Stimulated activated CD4-positive, alpha-beta T cell treated with anti-CD3 and anti-CD28 coated beads, Interleukin-1b, Interleukin-23, amount 100 ng/mL, for 1 hour (primary cell): ENCODE measurements around the gene FHIT.
"Not testable (repeated sequence)": the region's sequence is repeated elsewhere in the genome, so short reads cannot be mapped to it uniquely, and the experiment has no call there.

Experiments
- DNase-seq, 2 donors: peaks; one replicate each; pipeline ENCODE4 v3.0.0-alpha.2; 2020; ENCODE audit warnings: low read depth in 2 of 2

The FHIT gene

DNA sequence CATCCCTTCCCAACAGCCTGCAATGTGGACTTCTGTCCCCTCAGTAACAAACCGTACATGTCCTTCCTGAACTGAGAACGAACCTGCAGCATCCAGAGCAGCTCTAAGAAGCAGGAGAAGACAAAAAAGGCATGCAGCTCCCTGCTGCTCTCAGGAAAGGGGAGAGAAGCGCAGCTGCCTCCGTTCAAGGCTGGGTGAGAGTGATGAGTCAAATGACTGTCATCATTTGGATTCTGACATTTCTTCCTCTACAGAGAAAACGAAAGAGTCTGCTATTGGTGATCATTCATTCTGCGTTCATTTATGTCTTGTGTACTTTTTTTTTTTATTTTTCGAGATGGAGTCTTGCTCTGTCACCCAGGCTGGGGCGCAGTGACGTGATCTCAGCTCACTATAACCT is 677.8 kb downstream of the FHIT start:
- DNase-seq, result no peak

DNA sequence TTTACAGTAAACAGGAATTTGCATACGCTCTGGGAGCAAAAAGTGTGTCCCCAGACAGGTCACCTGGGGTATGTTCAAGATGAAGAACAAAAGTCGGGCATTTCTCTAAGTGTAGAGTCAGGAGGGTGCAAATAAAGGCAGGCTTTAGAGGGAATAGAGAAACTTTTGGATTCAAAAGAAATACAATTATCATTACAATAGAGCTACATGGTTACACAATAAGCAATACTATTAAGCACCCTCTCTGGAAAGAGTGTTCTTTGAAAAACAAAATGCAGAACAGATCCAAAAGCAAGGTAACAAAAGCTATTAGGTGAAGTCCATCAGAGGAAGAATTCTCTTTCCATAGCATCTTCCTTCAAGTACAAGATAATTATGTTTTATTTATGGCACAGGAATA is 679.7 kb downstream of the FHIT start:
- DNase-seq, result no peak

DNA sequence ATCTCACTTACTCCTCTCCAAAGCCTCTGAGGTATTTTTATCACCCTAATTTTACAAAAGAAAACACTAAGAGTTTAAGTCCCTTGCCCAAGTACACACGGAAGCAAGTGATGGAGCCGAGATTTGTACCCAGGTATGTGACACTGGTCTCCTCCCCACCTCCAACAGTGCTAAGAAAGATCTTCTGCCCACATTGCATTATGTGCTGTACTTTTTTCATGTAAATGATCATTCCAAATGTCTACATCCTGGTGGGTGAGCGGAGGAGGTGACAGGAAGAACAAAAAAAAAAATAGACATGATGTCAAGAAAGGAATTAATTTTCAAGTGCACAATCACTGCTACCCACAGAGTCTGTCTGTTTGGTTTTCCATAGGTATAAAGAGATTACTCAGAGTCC is 694.1 kb downstream of the FHIT start:
- DNase-seq, result no peak

DNA sequence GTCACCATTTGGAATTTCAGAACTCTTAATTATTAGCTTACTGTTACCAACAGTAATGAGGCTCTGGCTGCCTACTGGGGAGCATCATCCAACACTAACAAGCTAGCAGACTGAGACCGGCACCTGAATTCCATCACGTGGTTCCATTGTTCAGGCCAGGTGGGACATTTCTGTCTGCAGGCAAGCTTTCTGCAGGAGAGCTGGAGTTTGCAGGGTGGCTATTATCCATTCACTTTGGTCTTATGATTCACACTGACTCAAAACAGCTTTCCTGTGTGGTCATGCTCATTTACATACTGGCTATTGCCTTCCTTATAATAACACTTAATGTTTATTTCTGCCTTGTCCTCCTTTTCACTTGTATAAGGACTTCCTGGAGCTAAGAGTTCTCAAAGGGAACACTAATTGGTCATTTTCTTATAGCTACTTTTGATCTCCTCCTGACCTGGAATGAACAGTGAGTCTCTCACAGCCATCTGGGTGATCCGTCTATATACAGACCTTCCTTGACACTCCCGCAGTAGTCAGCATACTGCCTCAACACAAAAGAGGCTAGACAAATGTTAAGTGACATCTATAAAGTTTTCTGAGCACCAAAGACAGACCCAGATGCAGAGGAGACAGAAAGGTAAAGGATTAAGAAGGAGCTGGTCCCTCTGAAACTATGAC is 695.4 kb downstream of the FHIT start:
- DNase-seq, result no peak

DNA sequence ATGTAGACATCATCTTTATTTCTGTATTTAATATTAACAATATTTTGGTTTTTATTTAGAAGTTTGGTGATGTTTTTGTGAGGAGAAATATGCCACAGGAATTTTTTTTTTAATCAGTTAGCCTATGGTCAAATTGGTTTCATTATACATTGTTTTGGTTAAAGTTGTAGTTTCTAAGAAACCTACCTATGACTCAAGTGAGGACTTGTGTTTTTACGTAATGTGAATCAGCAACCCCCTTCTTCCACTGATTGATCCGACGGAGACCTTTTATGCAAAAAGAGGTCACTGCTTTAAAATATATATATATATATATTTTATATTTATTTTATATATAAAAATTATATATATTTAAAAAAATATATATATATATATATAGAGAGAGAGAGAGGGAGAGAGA is 698.1 kb downstream of the FHIT start:
- DNase-seq, result no peak

DNA sequence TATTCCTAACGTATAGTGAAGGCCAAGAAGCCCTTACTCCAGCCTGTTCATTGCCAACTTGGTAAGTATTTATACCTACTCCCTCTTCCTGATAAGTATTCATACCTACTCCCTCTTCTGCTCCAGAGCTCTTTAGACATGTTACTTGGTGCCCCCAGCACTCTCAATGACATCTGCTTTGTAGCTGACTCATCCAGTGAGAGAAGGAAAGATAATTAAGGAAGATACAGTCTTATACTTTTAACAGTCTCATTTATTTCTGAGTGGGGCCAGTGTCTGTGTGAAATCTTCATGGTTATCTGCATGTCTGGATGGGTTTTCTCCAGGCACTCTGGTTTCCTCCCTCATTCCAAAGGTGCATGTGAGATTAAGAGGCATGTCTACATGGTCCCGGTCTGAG is 698.7 kb downstream of the FHIT start:
- DNase-seq, result no peak

DNA sequence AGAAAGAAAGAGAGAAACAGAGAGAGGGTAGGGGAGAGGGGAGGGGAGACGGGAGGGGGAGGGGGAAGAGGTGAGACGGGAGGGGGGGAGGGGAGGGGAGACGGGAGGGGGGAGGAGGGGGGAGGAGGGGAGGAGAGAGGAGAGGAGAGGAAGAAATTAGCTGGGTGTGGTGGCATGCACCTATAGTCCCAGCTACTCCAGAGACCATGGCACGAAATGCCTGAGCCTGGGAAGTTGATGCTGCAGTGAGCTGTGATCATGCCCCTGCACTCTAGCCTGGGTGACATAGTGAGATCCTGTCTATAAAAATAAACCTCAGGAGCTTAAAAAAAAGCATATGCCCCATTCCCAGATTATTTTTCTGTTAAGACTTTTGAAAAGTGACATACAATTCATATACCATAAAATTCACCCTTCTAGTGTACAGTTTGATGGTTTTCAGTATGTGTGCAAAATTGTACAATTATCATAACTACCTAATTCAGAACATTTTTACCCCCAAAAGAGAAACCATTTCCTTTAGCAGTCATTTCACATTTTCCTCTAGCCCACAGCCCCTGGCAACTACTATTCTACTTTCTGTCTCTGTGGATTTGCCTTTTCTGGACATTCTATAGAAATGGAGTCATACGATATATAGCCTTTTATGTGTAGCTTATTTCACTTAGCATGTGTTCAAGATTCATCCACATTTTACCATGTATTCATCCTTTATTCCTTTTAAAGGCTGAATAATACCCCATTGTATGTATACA is 699.6 kb downstream of the FHIT start:
- no peak for DNase-seq

DNA sequence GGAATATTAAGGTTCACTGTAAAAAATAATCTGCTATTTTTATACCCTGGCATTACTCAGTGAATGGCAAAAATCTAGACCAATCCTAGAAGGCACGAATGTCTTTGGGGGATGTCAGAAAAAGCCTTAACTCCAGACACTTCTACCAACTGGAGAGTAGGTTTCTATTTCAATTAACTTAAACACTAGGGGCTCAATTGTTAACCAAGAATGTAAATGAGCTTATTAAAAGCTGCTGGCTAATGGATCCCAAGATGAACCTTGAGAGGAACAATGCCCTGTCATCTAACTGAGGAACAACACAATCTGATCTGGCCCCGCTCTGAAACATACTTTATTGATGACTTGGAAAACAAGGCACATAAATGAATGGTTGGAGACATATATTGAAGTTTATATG is 701.4 kb downstream of the FHIT start:
- DNase-seq, result no peak

DNA sequence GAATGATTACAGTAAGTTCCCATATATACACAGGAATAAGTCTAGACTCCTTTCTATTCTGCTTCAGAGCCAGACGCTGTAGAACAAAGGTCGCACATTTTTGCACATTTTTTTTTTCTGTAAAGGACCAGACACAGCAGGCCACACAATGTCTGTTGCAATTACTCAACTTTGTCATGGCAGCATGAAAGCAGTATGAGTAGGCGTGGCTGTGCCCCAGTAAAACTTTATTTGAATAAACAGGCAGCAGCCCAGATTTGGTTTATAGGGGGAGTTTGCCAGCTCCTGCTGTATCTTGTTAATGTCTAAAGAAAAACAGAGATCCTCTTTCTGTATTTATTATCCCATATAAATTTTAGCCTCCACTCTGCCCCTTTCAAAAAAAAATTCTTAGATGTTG is 708.3 kb downstream of the FHIT start:
- DNase-seq, result no peak

DNA sequence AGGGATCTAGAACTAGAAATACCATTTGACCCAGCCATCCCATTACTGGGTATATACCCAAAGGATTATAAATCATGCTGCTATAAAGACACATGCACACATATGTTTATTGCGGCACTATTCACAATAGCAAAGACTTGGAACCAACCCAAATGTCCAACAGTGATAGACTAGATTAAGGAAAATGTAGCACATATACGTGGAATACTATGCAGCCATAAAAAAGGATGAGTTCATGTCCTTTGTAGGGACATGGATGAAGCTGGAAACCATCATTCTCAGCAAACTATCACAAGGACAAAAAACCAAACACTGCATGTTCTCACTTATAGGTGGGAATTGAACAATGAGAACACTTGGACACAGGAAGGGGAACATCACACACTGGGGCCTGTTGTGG is 711.9 kb downstream of the FHIT start:
- not testable (repeated sequence) for DNase-seq

DNA sequence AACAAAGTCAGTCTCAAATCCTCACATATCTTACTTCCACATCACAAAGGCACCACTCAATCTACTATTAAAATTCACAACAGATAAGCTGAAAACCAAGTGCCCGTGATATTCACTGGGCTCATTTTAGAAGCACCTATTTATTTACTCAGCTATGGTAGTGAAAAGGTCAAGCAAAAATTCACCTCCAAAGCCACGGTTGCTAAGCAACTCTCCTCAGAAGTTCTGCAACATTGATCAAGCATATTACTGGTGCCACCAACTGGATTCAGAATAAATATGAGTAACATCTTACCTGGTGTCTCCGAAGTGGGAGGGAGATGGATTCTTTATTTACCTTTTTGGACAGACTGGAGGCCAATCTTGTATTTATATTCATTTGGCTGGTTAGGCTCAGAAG is 714.8 kb downstream of the FHIT start:
- DNase-seq, result no peak

DNA sequence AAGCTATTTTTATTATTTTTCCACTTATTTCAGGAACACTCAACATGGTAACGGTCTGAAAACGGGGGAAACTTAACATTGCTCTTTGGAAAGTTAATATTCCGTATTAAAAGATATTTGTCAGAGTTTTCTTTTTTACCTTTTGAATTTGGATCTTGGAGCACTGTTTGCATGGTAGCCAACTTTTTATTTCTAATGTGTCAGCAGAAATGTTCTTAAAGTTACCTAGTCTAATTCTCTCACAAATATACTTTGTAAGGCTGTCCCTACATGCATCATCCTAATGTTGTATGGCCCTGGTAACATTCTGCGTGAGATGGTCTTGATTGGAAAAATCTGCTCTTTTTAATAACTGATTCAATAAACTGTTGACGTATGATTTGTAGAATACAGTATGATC is 719.5 kb downstream of the FHIT start:
- DNase-seq, result no peak

DNA sequence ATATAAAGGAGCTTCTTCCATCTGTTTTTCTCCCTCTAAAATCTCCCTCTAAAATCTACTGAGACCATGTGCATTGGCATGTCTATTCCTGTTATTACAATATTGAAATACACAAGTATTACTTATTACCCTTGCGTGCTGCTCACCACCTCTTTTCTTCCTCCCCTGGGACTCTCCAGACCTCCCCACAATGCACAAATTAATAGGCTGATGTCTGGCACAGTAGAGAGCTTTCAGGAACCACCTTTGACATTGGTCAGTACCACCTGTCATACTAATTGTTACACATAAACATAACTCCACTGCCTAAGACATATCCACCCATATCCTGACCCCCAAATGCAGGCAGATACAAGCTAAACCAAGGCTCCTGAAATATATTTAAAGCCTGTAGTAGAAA is 722.6 kb downstream of the FHIT start:
- no peak for DNase-seq

DNA sequence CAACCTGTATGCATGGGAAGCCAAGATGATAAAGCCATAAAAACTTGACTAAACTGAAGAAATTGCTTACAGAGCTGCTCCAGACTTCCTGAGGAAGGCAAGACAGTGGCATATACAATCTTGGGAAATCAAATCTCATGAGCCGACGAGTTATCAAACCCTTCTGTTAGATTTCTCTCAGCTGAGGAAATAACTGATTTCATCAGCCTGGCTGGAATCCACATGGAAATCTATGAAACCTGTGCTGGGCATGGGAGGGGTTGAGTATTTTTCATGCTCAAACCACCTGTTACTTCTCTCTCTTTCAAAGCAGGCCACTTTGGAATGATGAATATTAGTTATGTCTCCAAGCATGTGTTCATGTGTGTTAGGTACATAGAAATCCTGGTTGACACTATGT is 727.7 kb downstream of the FHIT start:
- DNase-seq, result no peak

DNA sequence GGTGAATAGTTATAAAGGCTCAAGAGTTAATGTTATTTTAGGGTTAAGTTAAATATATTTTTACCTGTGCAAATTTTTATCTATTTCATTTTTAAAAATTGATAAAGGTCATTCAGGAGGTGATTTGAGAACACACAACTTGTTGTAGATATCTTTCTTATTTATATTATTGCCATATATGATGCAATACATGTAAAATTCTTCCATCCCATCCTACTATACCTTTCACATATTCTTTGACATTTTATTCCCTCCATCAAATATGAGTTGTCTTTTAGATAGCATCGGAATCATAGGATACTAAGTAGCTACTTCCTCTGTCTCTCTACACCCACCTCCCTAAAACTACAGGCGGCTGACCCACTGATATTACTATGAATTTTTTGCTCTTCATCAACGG is 734.1 kb downstream of the FHIT start:
- no peak for DNase-seq

DNA sequence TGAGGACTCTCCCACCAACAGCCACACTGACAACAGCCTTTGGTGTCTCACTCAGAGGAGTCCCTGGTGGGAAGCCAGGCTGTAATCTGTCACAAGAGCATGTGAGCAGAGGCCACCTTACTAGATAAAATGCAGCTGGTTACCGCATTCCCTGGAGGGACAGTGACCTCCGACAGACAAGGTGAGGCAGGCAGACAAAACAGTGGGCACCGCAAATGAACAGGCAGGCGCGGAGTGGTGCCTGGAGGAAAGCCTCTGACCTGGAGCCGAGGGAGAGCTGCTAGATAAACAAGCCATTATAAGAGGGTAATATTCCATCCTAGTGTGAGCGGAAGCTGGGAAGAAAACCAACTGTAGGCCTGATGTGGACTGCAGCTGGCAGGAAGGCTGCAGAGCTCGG is 736.4 kb downstream of the FHIT start:
- DNase-seq, result no peak

DNA sequence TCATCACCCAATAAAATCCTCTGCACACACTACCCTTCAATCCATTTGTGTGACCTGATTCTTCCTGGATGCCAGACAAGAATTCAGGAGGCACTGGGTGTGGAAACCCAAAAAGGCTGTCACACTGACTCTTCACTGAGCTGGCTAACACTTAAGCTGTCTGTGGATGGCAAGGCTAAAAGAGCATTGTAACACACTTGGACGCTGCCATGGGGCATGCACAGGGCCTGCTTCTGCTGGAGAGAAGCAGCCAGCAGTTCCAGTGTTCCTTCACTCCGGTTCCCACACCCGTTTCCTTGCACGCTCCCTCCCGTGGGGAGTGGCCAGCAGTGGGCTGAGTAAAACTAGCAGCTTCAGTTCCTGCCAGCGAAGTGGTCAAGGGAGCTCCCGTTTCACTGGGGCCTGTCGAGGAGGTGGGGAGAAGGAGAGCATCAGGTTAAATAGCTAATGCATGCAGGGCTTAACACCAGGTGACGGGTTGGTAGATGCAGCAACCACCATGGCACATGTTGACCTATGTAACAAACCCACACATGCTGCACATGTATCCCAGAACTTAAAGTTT is 737.1 kb downstream of the FHIT start:
- DNase-seq, result no peak

DNA sequence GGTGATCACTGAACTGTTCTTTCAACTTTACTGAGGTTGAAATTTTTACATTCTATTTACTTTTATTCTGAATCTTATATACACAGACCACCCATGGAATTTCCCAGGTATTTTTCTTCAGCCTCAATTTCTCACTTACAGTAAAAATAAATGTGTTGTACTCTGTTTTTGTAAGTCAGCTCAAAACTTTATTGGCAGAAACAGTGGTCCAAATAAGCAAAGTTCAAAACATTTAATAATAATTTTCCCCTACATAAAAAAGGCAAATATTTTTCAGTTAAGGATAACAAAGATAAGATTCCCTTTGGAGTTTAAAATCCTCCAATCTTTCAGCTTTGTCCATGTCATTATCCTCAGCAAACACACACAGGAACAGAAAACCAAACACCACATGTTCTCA is 738.0 kb downstream of the FHIT start:
- DNase-seq, result no peak

DNA sequence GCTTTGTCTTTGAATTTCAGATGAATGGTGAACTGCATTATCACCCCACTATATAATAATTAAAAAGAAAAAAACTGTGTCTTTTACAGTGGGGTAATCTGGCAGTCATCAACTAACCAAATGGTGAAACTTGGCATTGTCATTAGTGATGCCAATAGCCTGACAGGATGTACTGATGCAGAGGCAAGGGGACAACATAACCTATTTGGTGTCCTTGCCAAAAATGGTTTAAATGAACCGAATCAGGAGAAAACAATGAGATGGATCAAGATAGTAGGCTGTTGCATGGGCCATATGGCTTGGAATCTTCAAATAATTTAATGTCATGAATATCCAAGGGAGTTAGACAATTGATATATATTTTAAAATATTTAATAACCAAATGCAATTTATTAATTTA is 738.7 kb downstream of the FHIT start:
- no peak for DNase-seq

DNA sequence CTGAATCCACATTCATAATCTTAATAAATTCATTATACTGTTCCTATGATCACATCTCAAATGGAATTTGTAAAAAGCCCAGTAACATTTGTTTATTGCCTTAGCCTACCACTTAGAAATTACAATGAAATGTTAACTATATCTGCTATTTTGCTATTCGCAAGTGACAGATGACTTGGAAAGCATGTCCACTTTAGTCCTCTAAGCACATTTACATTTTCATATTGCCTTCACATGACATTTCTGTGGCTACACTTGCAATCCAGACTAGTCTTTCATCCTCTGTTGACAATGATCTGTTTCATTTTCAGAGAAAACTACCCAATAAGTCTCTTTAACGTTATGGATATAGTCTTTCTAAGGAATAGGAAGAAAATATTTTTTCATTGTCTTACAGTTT is 741.8 kb downstream of the FHIT start:
- DNase-seq, result no peak

DNA sequence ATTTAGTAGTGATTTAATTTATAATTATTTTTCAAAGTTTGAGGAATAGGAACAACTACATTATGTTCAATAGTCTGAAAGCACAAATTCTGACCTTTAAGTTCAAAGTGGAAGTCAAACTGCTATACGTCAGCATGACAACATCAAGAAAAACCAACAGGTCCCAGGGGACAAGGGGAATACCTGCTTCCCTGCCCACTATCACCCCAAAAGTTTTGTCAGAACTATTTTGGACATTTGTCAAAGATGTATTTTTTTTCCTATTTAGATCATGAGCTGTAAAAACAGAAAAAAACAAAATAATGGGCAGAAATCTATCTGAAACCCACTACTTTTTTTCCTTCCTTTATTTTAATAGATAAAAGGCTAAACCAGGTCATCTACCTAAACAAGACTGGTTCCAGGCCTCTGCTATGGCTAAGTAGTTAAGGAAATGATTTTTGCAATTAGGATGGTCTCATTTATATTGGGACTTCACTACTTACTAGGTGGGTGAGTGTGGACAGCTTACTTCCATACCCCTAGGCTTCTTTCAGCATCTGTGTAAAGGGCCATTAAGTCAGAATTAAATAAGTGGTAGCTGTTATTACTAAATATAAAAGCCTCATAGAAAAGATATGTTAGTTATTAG is 746.3 kb downstream of the FHIT start:
- DNase-seq, result no peak

DNA sequence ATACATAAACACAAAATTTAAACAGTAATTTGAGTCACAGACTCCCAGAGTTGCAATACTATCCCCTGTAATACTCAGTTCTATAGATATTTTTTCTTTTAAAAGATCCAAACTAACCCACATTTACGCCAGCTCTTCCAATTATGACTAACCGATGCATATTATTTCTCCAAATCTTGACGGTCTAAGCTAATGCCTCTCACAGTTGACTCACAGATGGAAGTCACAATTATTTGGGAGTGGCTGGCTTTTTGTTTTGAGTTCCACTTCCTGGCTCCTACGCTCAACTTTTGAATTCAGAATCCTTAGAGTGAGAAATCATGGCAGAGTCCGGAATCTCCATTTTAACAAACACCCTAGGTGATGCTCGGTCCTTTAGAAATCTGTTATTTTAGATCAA is 749.9 kb downstream of the FHIT start:
- no peak for DNase-seq

DNA sequence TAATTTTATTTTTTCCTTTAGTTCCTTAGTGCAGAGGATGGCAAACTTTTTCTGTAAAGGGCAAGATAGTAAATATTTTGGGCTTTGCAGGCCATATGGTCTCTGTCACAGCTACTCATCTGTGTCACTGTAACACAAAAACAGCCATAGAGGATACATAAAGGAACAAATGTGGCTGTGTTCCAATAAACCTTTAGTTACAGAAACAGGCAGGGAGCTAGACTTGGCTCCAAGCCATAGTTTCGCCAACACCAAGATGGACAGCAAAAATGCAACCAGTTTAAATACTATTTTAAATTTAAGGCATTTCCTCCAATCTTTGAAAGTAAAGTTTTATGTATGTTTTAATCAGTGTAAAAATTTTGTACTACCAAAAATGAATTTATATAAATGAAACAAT is 753.4 kb downstream of the FHIT start:
- no peak for DNase-seq
